K562 (cell line): Measurements from ENCODE around the gene FATE1. TPM values are rescaled to one million over a fixed set of nuclear protein-coding genes. Genes with fewer than 3 reads are reported as not detected.

Experiments used
- ATAC-seq: fragments of 200-7000 bp; cut with Tn5 transposase; 3 replicates; pipeline ENCODE4 v1.9.1; 2020; ENCODE audit warnings: moderate library complexity
- BruUV-seq: library from RNA; stranded (reverse); fragments of 400-500 nt; replicated peaks from 2 replicates; lab custom pipeline; 2021; lab: Mats Ljungman, UMichigan
- CTCF ChIA-PET: fragments of 300-600 bp; formaldehyde crosslinking; extraction: SDS; loops from one replicate; lab custom pipeline; 2021; ENCODE audit warnings: low intra/inter-chr PET ratio; lab: Yijun Ruan, JAX
- POLR2A ChIA-PET: fragments of 300-600, 350-650 bp; sonication (Branson Sonifier 250); formaldehyde crosslinking; extraction: SDS; loops from one replicate; lab custom pipeline; 2021; ENCODE audit warnings: antibody characterized with exemption, inconsistent platforms; lab: Yijun Ruan, JAX
- DNase-seq, 4 experiments: peaks; one replicate each; pipeline versions ENCODE4 v3.0.0 to v3.0.0-alpha.2; 2011 to 2018; ENCODE audit warnings: low spot score in 3 of 4, mixed read lengths in 3 of 4; ENCODE audit errors: extremely low read depth in 1 of 4
- FAIRE-seq: peaks from 2 replicates; lab custom pipeline; 2011; peaks lifted over from hg19 to GRCh38; lab: Jason Lieb, UNC
- H2AFZ ChIP-seq: 2 replicates; pipeline ENCODE4 v1.6.0; 2011; ENCODE audit warnings: low read depth, low read length, control low read depth, inconsistent platforms
- H3K27ac ChIP-seq: fragments of 200-600 bp; 3 replicates; pipeline ENCODE4 v1.8.0; 2011; ENCODE audit warnings: low read depth, mild to moderate bottlenecking, control low read depth, inconsistent platforms, low read length, moderate library complexity, mixed read lengths; ENCODE audit errors: extremely low read depth
- H3K27me3 ChIP-seq, 2 experiments: fragments of 300-600 bp in 1 of 2; 2 replicates in 1 of 2; 3 replicates in 1 of 2; pipeline versions ENCODE4 v1.6.0 to v1.8.0; 2011; ENCODE audit warnings: inconsistent platforms in 2 of 2, low read length in 2 of 2, mild to moderate bottlenecking in 1 of 2, mixed read lengths in 1 of 2, moderate library complexity in 1 of 2; ENCODE audit not compliant: control insufficient read depth in 2 of 2, insufficient read depth in 2 of 2
- H3K36me3 ChIP-seq: fragments of 300-600 bp; 3 replicates; pipeline ENCODE4 v1.8.0; 2011; ENCODE audit warnings: mild to moderate bottlenecking, low read length, inconsistent platforms; ENCODE audit not compliant: control insufficient read depth, insufficient read depth
- H3K4me1 ChIP-seq, 2 experiments: fragments of 200-600 bp in 1 of 2; replicated peaks in 1 of 2; 2 replicates in 1 of 2; 3 replicates in 1 of 2; pipeline versions ENCODE4 v1.5.1 to v1.8.0; 2011; ENCODE audit warnings: inconsistent platforms in 2 of 2, low read length in 2 of 2, mild to moderate bottlenecking in 1 of 2, mixed read lengths in 1 of 2, moderate library complexity in 1 of 2; ENCODE audit not compliant: control insufficient read depth in 2 of 2, insufficient read depth in 2 of 2
- H3K4me2 ChIP-seq: 2 replicates; pipeline ENCODE4 v1.6.1; 2011; ENCODE audit warnings: low read length, control low read depth, inconsistent platforms, mixed read lengths; ENCODE audit not compliant: insufficient read depth
- H3K4me3 ChIP-seq: fragments of 200-600 bp; sonication (generic), shearing (Covaris generic); 2 replicates; pipeline ENCODE4 v1.5.1; 2016; ENCODE audit warnings: control low read depth, inconsistent platforms
- H3K79me2 ChIP-seq: fragments of 200-600 bp; 3 replicates; pipeline ENCODE4 v1.8.0; 2011; ENCODE audit warnings: low read length, inconsistent platforms; ENCODE audit not compliant: control insufficient read depth, insufficient read depth
- H3K9ac ChIP-seq, 2 experiments: 2 replicates each; pipeline versions ENCODE4 v1.6.0 to v1.6.1; 2011; ENCODE audit warnings: low read depth in 2 of 2, low read length in 2 of 2, control low read depth in 1 of 2, inconsistent platforms in 1 of 2, mild to moderate bottlenecking in 1 of 2, mixed read lengths in 1 of 2; ENCODE audit not compliant: insufficient read depth in 1 of 2
- H3K9me1 ChIP-seq: one replicate; pipeline ENCODE4 v1.6.0; 2011; ENCODE audit warnings: inconsistent platforms, mild to moderate bottlenecking, low read length, moderate library complexity; ENCODE audit not compliant: control insufficient read depth, insufficient read depth
- H3K9me3 ChIP-seq: replicated peaks from 2 replicates; pipeline ENCODE4 v1.5.1; 2011; ENCODE audit warnings: low read depth, low read length, inconsistent platforms; ENCODE audit not compliant: control insufficient read depth, insufficient read depth
- H4K20me1 ChIP-seq: replicated peaks from 2 replicates; pipeline ENCODE4 v1.6.1; 2011; ENCODE audit warnings: low read length, inconsistent platforms, mixed read lengths; ENCODE audit not compliant: control insufficient read depth, insufficient read depth
- BMI1 ChIP-seq: fragments of 150-350 bp; IDR thresholded peaks from 2 replicates; pipeline ENCODE4 v1.6.1; 2014; ENCODE audit warnings: low read length
- CTBP1 ChIP-seq: fragments of 450-650 bp; IDR thresholded peaks from 2 replicates; pipeline ENCODE4 v1.6.1; 2016; ENCODE audit warnings: borderline replicate concordance
- HEY1 ChIP-seq: fragments of 250-450 bp; sonication (Bioruptor Pico); IDR thresholded peaks from 2 replicates; pipeline ENCODE4 v1.5.0; 2020; ENCODE audit warnings: mild to moderate bottlenecking, moderate library complexity, borderline replicate concordance
- PTRF ChIP-seq: fragments of 450-650 bp; IDR thresholded peaks from 2 replicates; pipeline ENCODE4 v1.6.1; 2016; ENCODE audit warnings: mild to moderate bottlenecking, missing genetic modification characterization, missing compliant biosample characterization
- ZNF384 ChIP-seq: IDR thresholded peaks from 2 replicates; pipeline ENCODE4 v1.6.1; 2012; ENCODE audit warnings: low read depth, low read length, improper control_type of control experiment
- WGBS: fragments of 100-300 bp; shearing (Covaris generic); methylation state at CpG from one replicate; pipeline ENCODE4 v1.1.6; 2016; ENCODE audit warnings: low coverage, mixed read lengths; ENCODE audit not compliant: insufficient coverage; ENCODE audit errors: missing lambda C conversion rate; 5-methylcytosine and 5-hydroxymethylcytosine counted together
- in situ Hi-C: fragments of 300-500 bp; cut with MboI; formaldehyde crosslinking; loops from 4 replicates; pipeline ENCODE4 v1.15.0; 2018; ENCODE audit warnings: inconsistent platforms, mixed read lengths
- intact Hi-C: fragments of 100-400 bp; cut with micrococcal nuclease; formaldehyde crosslinking; loops from 2 replicates; pipeline ENCODE4 v1.14.2; 2022
- polyA plus RNA-seq, 8 experiments: library from polyadenylated mRNA; depleted of rRNA in 4 of 8; stranded (reverse) in 5 of 8; unstranded in 3 of 8; fragments of >200 nt; fragmentation: Nextera tagmentation in 2 of 8; fragmentation: Illumina TruSeq in 1 of 8; extraction: Ambion mirVana in 2 of 8; extraction: Trizol in 1 of 8; gene quantifications; 2 replicates each; pipeline versions ENCODE4 v1.2.1 to v1.2.3, GENCODE V29; 2011 to 2014; ENCODE audit warnings: inconsistent platforms in 1 of 8, missing spikeins in 1 of 8
- total RNA-seq, 7 experiments: library from RNA; depleted of rRNA in 6 of 7; stranded (reverse); fragments of >200 nt in 6 of 7; fragmentation: Illumina TruSeq in 2 of 7; extraction: Trizol in 2 of 7; gene quantifications; 2 replicates each; pipeline versions ENCODE4 v1.2.1 to v1.2.3, GENCODE V29; 2011 to 2021; ENCODE audit warnings: low replicate concordance in 1 of 7
- TF ChIP-seq, protein P1 (sequence below): IDR thresholded peaks from 2 replicates; pipeline ENCODE4 v1.6.1; 2016; ENCODE audit warnings: missing genetic modification characterization, missing compliant biosample characterization
- TF ChIP-seq, protein P2 (sequence below): fragments of 200-800 bp; sonication (Bioruptor generic); IDR thresholded peaks from 2 replicates; pipeline ENCODE4 v1.6.1; 2016; ENCODE audit warnings: missing genetic modification characterization, missing compliant biosample characterization

FATE1 gene
- total and polyA plus RNA-seq, 9 of the 15 experiments (the other 6 are each of a cell fraction or from before 2014, with no cell fraction given), result not detected

DNA sequence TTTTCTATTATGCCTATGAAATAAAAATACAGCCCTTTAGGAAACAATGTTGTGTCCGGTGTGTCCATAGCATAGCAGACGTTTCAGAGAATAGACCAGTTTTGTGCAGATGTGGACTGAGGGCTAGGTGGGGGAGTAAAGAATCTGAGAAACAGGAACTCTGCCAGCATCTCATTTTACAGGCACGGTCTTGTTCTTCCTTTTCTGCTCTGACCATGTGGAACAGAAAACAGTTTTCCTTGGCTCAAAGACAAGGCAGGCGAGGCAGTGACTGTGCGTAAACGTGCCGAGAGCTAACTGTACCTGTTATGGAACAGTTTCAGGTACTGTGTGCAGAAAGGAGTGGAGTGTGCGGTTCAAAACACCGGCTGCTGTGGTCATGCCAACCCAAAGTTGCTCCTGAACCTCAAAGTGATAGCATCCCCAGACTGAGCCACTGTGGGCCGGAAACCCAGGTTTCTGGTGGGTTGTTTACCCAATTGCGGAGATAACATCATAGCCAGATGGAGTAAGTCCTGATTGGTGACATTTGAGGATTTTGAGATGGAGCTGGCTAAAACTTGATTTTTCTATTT lies 38.9 kb downstream of the FATE1 start:
- no TSS peak for BruUV-seq
- FAIRE-seq, result no peak
- H3K36me3 ChIP-seq, result no peaks in the 10 kb centered on the region
- intact Hi-C loops, result loop anchor here (5.0 kb wide), 1 partner anchor 588 kb away; no protein-coding TSS in a partner anchor
- in situ Hi-C loops, result loop anchor here (5.0 kb wide), 2 partner anchors 888 to 1068 kb away; no protein-coding TSS in a partner anchor
- no peaks in the 10 kb centered on the region for H4K20me1 ChIP-seq
- TF ChIP-seq PTRF (tag), result no peak
- TF ChIP-seq, protein P1, sequence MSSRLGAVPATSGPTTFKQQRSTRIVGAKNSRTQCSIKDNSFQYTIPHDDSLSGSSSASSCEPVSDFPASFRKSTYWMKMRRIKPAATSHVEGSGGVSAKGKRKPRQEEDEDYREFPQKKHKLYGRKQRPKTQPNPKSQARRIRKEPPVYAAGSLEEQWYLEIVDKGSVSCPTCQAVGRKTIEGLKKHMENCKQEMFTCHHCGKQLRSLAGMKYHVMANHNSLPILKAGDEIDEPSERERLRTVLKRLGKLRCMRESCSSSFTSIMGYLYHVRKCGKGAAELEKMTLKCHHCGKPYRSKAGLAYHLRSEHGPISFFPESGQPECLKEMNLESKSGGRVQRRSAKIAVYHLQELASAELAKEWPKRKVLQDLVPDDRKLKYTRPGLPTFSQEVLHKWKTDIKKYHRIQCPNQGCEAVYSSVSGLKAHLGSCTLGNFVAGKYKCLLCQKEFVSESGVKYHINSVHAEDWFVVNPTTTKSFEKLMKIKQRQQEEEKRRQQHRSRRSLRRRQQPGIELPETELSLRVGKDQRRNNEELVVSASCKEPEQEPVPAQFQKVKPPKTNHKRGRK (tag), result no peak
- no peak for TF ChIP-seq HEY1 (CRISPR knock-in tag)
- TF ChIP-seq CTBP1, result no peak
- no peak for TF ChIP-seq ZNF384
- TF ChIP-seq BMI1, result no peak
- TF ChIP-seq, protein P2, sequence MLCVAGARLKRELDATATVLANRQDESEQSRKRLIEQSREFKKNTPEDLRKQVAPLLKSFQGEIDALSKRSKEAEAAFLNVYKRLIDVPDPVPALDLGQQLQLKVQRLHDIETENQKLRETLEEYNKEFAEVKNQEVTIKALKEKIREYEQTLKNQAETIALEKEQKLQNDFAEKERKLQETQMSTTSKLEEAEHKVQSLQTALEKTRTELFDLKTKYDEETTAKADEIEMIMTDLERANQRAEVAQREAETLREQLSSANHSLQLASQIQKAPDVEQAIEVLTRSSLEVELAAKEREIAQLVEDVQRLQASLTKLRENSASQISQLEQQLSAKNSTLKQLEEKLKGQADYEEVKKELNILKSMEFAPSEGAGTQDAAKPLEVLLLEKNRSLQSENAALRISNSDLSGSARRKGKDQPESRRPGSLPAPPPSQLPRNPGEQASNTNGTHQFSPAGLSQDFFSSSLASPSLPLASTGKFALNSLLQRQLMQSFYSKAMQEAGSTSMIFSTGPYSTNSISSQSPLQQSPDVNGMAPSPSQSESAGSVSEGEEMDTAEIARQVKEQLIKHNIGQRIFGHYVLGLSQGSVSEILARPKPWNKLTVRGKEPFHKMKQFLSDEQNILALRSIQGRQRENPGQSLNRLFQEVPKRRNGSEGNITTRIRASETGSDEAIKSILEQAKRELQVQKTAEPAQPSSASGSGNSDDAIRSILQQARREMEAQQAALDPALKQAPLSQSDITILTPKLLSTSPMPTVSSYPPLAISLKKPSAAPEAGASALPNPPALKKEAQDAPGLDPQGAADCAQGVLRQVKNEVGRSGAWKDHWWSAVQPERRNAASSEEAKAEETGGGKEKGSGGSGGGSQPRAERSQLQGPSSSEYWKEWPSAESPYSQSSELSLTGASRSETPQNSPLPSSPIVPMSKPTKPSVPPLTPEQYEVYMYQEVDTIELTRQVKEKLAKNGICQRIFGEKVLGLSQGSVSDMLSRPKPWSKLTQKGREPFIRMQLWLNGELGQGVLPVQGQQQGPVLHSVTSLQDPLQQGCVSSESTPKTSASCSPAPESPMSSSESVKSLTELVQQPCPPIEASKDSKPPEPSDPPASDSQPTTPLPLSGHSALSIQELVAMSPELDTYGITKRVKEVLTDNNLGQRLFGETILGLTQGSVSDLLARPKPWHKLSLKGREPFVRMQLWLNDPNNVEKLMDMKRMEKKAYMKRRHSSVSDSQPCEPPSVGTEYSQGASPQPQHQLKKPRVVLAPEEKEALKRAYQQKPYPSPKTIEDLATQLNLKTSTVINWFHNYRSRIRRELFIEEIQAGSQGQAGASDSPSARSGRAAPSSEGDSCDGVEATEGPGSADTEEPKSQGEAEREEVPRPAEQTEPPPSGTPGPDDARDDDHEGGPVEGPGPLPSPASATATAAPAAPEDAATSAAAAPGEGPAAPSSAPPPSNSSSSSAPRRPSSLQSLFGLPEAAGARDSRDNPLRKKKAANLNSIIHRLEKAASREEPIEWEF (CRISPR knock-in tag), result no peak
- TF ChIP-seq, all 486 proteins: peak for 0
- ChIA-PET CTCF (interaction anchor here (1.9 kb wide), 1 partner anchor 880 kb away, joined by 9 read pairs; no protein-coding TSS in a partner anchor), POLR2A (no interaction called here)
- WGBS, result 29% methylated on average over 11 of the region's 11 CpGs
- DNase-seq, result no peak
- ATAC-seq, result no peak
- no peak overlapping the region for H2AFZ ChIP-seq
- no peaks in the 10 kb centered on the region for H3K9me1 ChIP-seq
- no peak overlapping the region for H3K9ac ChIP-seq
- H3K4me1 ChIP-seq, result peaks cover 0 to 6% of the 10 kb centered on the region in 2 experiments; a peak in 2 of 5 replicates
- H3K9me3 ChIP-seq, result no peaks in the 10 kb centered on the region
- H3K27me3 ChIP-seq, result peaks cover 0 to 6% of the 10 kb centered on the region in 2 experiments; a peak in 1 of 5 replicates
- no peaks in the 10 kb centered on the region for H3K79me2 ChIP-seq
- H3K27ac ChIP-seq, result no peak overlapping the region
- no peak overlapping the region for H3K4me2 ChIP-seq
- no peak overlapping the region for H3K4me3 ChIP-seq
